Upper lobe of left lung (tissue), 4 donors: Measurements from ENCODE around the gene KCNJ18.
"Not testable (repeated sequence)": the region's sequence is repeated elsewhere in the genome, so short reads cannot be mapped to it uniquely, and the experiment has no call there.

Source experiments
- EP300 ChIP-seq, 4 donors: sonication (generic); formaldehyde crosslinking; IDR thresholded peaks; one replicate each; pipeline ENCODE4 v1.5.1; 2017; ENCODE audit warnings: antibody characterized with exemption in 4 of 4, control low read depth in 2 of 4
- POLR2A ChIP-seq, 4 donors: fragments of 450-650 bp; IDR thresholded peaks; one replicate each; pipeline ENCODE4 v1.5.1; 2016 to 2017; ENCODE audit warnings: antibody characterized with exemption in 4 of 4, mild to moderate bottlenecking in 2 of 4

GRCh38 chr17:21749696-21750531 lies 57.6 kb downstream of the KCNJ18 start:
- TF ChIP-seq POLR2A, EP300 (IDR thresholded peaks at IDR 0.05): not testable (repeated sequence)
